ENCODE data around the gene HOXD13.
A peak's percentile ranks its signal among the peaks of the same experiment; 100 is the strongest.

HOXD13 gene

DNA sequence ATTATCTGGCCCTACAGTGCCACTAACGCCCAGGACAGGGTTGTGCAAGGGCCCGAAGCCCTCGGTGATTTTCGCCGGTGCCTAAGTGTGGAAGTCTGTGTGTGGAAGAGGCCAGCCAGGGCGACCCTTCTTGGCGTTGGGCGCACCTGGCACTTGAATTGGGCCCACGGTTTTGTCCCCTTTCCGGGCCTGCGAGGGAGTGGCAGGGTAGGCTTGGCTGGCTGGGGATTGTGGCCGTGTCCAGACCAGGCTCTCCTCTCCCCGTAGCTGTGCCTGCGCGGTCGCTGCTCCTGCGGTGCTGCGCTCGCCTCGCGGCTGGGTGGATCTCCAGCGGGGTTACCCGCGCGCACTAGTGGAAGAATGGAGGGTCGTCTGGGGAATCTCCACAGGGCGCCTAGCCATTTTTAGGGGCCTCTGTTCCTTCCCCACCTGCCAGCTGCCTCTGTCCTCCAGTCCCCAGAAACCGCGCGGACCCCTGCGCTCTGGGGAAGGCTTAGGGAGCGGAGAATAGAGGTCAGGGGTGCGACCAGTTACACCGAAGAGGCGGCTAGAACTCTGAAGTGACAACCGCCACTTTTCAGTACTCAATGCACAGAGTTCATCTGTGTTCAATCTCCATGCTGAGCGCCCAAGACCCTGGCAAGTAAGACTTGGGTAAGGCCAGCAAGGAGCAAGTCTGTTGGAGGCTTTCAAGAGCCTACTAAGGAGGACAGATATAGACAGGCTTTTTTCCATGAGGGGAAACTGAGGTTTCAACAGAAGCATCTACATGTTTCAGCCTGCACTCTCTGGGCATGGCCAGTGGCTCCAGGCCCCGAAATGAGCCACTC lies 24.7 kb upstream of the HOXD13 start:
- H2AK5ac ChIP-seq (ENCODE audit: low read length), result no peak overlapping the region
- H3K9me3 ChIP-seq (ENCODE audit: insufficient read depth, low read depth, low read length), result peaks cover 11% of the 10 kb centered on the region
- H2BK120ac ChIP-seq (ENCODE audit: insufficient read depth, low read length, poor library complexity), result no peak overlapping the region
- no peak overlapping the region for H3K4ac ChIP-seq (ENCODE audit: low read depth, low read length)
- no peak overlapping the region for H2BK12ac ChIP-seq (ENCODE audit: low read length)
- no peak overlapping the region for H3K4me3 ChIP-seq (ENCODE audit: low read depth, low read length)
- H2AFZ ChIP-seq (ENCODE audit: insufficient read depth, low read length, poor library complexity), result no peak overlapping the region
- H3K79me2 ChIP-seq (ENCODE audit: control insufficient read depth, insufficient read depth, low read length, poor library complexity), result peaks cover 2% of the 10 kb centered on the region
- H3K14ac ChIP-seq (ENCODE audit: low read length), result no peak overlapping the region
- H3K27ac ChIP-seq (ENCODE audit: low read depth, low read length), result no peak overlapping the region
- H3K9ac ChIP-seq (ENCODE audit: low read length), result no peak overlapping the region
- no peak overlapping the region for H2BK5ac ChIP-seq (ENCODE audit: low read depth, low read length, poor library complexity)
- H4K91ac ChIP-seq (ENCODE audit: low read depth, low read length), result no peak overlapping the region
- peak overlapping the region; percentile 57 for H3K4me2 ChIP-seq (ENCODE audit: low read length)
- no peaks in the 10 kb centered on the region for H3K36me3 ChIP-seq (ENCODE audit: control insufficient read depth in 1 of 2, insufficient read depth in 2 of 2, low read length in 2 of 2)
- no peak overlapping the region for H3K23ac ChIP-seq (ENCODE audit: low read length)
- no peak overlapping the region for H4K12ac ChIP-seq (ENCODE audit: low read depth, low read length)
- WGBS (ENCODE audit: extremely low coverage, insufficient coverage, insufficient read length), result no CpG with 5 or more reads among the region's 38 CpGs
- peaks cover 4 to 5% of the 10 kb centered on the region in 2 experiments for H3K4me1 ChIP-seq (ENCODE audit: control insufficient read depth in 1 of 2, insufficient read depth in 2 of 2, low read length in 2 of 2)
- H3K18ac ChIP-seq (ENCODE audit: low read length), result no peak overlapping the region
- no peak overlapping the region for H4K8ac ChIP-seq (ENCODE audit: low read depth, low read length)
- peaks cover 2% of the 10 kb centered on the region for H3K79me1 ChIP-seq (ENCODE audit: low read length)
- peaks cover 66% of the 10 kb centered on the region for H3K27me3 ChIP-seq (ENCODE audit: insufficient read depth, low read length)
- DNase-seq, result no peak

DNA sequence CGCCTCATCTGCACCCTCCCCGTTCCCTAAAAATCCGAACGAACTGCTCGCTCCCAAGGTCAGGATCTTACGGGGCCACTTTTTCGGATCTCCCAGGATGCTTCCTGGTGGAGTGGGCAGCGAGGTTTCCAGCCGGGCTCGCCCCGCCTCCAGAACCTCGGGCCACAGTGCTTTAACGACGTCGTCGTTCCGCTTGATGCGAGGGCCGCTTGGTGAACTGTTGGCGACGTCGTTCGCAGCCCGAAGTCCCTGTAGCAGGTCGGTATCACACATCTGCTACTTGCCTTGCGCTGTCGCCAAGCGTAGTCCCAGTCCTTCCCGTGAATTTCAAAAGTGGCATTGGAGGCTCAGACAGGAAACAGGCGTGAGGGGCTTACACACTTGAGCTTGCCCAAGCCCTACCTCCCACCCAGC lies 24.1 kb upstream of the HOXD13 start:
- no peak overlapping the region for H2BK5ac ChIP-seq (ENCODE audit: low read depth, low read length, poor library complexity)
- H3K23ac ChIP-seq (ENCODE audit: low read length), result no peak overlapping the region
- no peak overlapping the region for H3K4ac ChIP-seq (ENCODE audit: low read depth, low read length)
- H2BK120ac ChIP-seq (ENCODE audit: insufficient read depth, low read length, poor library complexity), result no peak overlapping the region
- no peak overlapping the region for H4K8ac ChIP-seq (ENCODE audit: low read depth, low read length)
- peaks cover 4 to 5% of the 10 kb centered on the region in 2 experiments for H3K4me1 ChIP-seq (ENCODE audit: control insufficient read depth in 1 of 2, insufficient read depth in 2 of 2, low read length in 2 of 2)
- no peak overlapping the region for H4K12ac ChIP-seq (ENCODE audit: low read depth, low read length)
- H2AK5ac ChIP-seq (ENCODE audit: low read length), result no peak overlapping the region
- no peak overlapping the region for H3K18ac ChIP-seq (ENCODE audit: low read length)
- no peak overlapping the region for H3K4me3 ChIP-seq (ENCODE audit: low read depth, low read length)
- no peak overlapping the region for H2AFZ ChIP-seq (ENCODE audit: insufficient read depth, low read length, poor library complexity)
- H3K27me3 ChIP-seq (ENCODE audit: insufficient read depth, low read length), result peaks cover 72% of the 10 kb centered on the region
- H2BK12ac ChIP-seq (ENCODE audit: low read length), result no peak overlapping the region
- H3K79me2 ChIP-seq (ENCODE audit: control insufficient read depth, insufficient read depth, low read length, poor library complexity), result peaks cover 2% of the 10 kb centered on the region
- no peak for DNase-seq
- no peaks in the 10 kb centered on the region for H3K36me3 ChIP-seq (ENCODE audit: control insufficient read depth in 1 of 2, insufficient read depth in 2 of 2, low read length in 2 of 2)
- peaks cover 2% of the 10 kb centered on the region for H3K79me1 ChIP-seq (ENCODE audit: low read length)
- WGBS (ENCODE audit: extremely low coverage, insufficient coverage, insufficient read length), result no CpG with 5 or more reads among the region's 30 CpGs
- peaks cover 11% of the 10 kb centered on the region for H3K9me3 ChIP-seq (ENCODE audit: insufficient read depth, low read depth, low read length)
- no peak overlapping the region for H3K9ac ChIP-seq (ENCODE audit: low read length)
- no peak overlapping the region for H4K91ac ChIP-seq (ENCODE audit: low read depth, low read length)
- H3K14ac ChIP-seq (ENCODE audit: low read length), result no peak overlapping the region
- no peak overlapping the region for H3K27ac ChIP-seq (ENCODE audit: low read depth, low read length)
- H3K4me2 ChIP-seq (ENCODE audit: low read length), result peak overlapping the region; percentile 4

DNA sequence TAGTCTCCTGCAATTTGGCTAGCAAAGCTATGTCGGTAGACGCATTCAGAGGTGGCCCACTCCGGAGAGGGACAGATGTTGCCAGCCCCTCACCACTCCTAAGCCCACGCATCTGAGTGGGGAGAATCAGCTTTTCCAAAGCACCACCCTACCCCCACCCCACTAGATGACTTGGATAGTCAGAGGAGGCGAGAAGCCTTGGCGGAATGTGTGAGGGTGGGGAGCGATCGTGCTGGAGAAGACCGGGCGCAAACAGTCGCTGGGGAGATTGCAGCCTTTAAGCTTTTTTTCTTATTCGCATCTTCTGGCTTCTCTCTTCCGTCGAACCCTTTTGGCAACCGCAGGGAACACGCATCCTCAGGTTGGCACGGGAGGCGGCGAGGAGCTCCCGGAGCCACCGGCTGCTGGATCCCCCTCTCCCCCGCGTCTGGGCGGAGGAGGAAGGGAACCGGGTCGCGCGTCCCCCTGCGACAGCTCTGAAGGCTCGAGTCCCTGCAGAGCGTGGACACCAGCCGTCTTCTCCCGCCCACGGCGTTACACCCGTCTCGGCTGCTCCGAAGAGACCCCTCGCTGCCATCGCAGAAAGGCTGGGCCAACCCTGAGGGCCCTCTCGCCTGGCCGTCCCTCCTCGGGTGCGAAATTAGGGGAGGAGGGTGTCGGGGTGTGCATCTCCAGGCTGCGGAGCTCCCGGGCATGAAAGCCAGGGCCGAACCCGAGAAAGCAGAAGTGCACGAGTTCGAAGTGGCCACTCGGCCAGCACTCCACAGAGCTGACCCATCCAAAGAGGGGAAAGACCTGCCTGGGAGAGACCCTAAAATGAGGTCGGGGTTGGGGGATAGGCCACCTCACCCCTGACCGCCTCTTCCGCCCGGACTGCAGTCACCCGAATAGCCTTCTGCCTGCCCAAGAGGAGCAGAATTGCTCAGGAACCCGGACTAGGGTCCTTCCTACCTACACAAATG lies 20.9 kb upstream of the HOXD13 start:
- Histone ChIP-seq H3K79me1 (ENCODE audit: low read length) (peaks cover 2% of the 10 kb centered on the region), H4K12ac (ENCODE audit: low read depth, low read length) (no peak overlapping the region), H2BK5ac (ENCODE audit: low read depth, low read length, poor library complexity) (no peak overlapping the region), H3K9me3 (ENCODE audit: insufficient read depth, low read depth, low read length) (peaks cover 10% of the 10 kb centered on the region), H2BK12ac (ENCODE audit: low read length) (no peak overlapping the region), H3K4me2 (ENCODE audit: low read length) (peak overlapping the region; percentile 11), H3K4me3 (ENCODE audit: low read depth, low read length) (no peak overlapping the region), H2AFZ (ENCODE audit: insufficient read depth, low read length, poor library complexity) (no peak overlapping the region), H3K18ac (ENCODE audit: low read length) (no peak overlapping the region), H3K4ac (ENCODE audit: low read depth, low read length) (no peak overlapping the region), H3K23ac (ENCODE audit: low read length) (peak overlapping the region; percentile 22), H3K27ac (ENCODE audit: low read depth, low read length) (no peak overlapping the region), H3K4me1 (ENCODE audit: control insufficient read depth in 1 of 2, insufficient read depth in 2 of 2, low read length in 2 of 2) (peaks cover 4 to 5% of the 10 kb centered on the region in 2 experiments), H3K9ac (ENCODE audit: low read length) (no peak overlapping the region), H3K36me3 (ENCODE audit: control insufficient read depth in 1 of 2, insufficient read depth in 2 of 2, low read length in 2 of 2) (no peaks in the 10 kb centered on the region), H2BK120ac (ENCODE audit: insufficient read depth, low read length, poor library complexity) (no peak overlapping the region), H3K14ac (ENCODE audit: low read length) (no peak overlapping the region), H3K27me3 (ENCODE audit: insufficient read depth, low read length) (peaks cover 91% of the 10 kb centered on the region), H2AK5ac (ENCODE audit: low read length) (no peak overlapping the region), H4K91ac (ENCODE audit: low read depth, low read length) (no peak overlapping the region), H4K8ac (ENCODE audit: low read depth, low read length) (no peak overlapping the region), H3K79me2 (ENCODE audit: control insufficient read depth, insufficient read depth, low read length, poor library complexity) (peaks cover 2% of the 10 kb centered on the region)
- WGBS (ENCODE audit: extremely low coverage, insufficient coverage, insufficient read length), result no CpG with 5 or more reads among the region's 58 CpGs
- DNase-seq, result no peak

DNA sequence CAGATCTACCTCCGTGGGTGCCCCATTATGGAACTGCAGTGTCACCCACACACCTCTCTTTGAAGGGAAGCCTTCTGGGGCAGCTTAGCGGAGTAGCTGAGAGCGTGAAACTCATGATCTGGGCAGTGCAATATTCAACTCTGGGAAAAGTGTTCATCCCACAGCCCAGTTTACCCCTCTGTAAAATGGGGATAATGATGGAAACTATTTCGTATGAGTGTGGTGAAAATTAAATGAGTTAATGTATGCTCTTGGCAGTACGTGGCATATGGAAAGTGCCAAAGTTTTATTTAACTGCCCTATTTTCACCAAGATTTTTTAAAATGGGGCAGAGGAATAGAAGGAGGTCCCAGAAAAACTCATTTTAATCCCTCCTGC lies 20.2 kb upstream of the HOXD13 start:
- H3K14ac ChIP-seq (ENCODE audit: low read length), result no peak overlapping the region
- H3K23ac ChIP-seq (ENCODE audit: low read length), result peak overlapping the region; percentile 22
- H4K91ac ChIP-seq (ENCODE audit: low read depth, low read length), result no peak overlapping the region
- no peak overlapping the region for H3K4me2 ChIP-seq (ENCODE audit: low read length)
- H4K12ac ChIP-seq (ENCODE audit: low read depth, low read length), result no peak overlapping the region
- H3K4ac ChIP-seq (ENCODE audit: low read depth, low read length), result no peak overlapping the region
- H3K9me3 ChIP-seq (ENCODE audit: insufficient read depth, low read depth, low read length), result peaks cover 10% of the 10 kb centered on the region
- DNase-seq, result no peak
- H3K27ac ChIP-seq (ENCODE audit: low read depth, low read length), result no peak overlapping the region
- H3K18ac ChIP-seq (ENCODE audit: low read length), result no peak overlapping the region
- no peak overlapping the region for H2BK5ac ChIP-seq (ENCODE audit: low read depth, low read length, poor library complexity)
- no peak overlapping the region for H2BK12ac ChIP-seq (ENCODE audit: low read length)
- no peak overlapping the region for H3K9ac ChIP-seq (ENCODE audit: low read length)
- H2AK5ac ChIP-seq (ENCODE audit: low read length), result no peak overlapping the region
- no peak overlapping the region for H2BK120ac ChIP-seq (ENCODE audit: insufficient read depth, low read length, poor library complexity)
- H3K36me3 ChIP-seq (ENCODE audit: control insufficient read depth in 1 of 2, insufficient read depth in 2 of 2, low read length in 2 of 2), result no peaks in the 10 kb centered on the region
- no CpG with 5 or more reads among the region's 5 CpGs for WGBS (ENCODE audit: extremely low coverage, insufficient coverage, insufficient read length)
- H3K27me3 ChIP-seq (ENCODE audit: insufficient read depth, low read length), result peaks cover 84% of the 10 kb centered on the region
- H2AFZ ChIP-seq (ENCODE audit: insufficient read depth, low read length, poor library complexity), result no peak overlapping the region
- H3K79me1 ChIP-seq (ENCODE audit: low read length), result no peaks in the 10 kb centered on the region
- H3K4me1 ChIP-seq (ENCODE audit: control insufficient read depth in 1 of 2, insufficient read depth in 2 of 2, low read length in 2 of 2), result peaks cover under 1 to 4% of the 10 kb centered on the region in 2 experiments
- no peak overlapping the region for H4K8ac ChIP-seq (ENCODE audit: low read depth, low read length)
- H3K79me2 ChIP-seq (ENCODE audit: control insufficient read depth, insufficient read depth, low read length, poor library complexity), result no peaks in the 10 kb centered on the region
- no peak overlapping the region for H3K4me3 ChIP-seq (ENCODE audit: low read depth, low read length)
